H1 (cell line): ENCODE results near the gene FBH1. TPM values are rescaled to one million over a fixed set of nuclear protein-coding genes. Genes with fewer than 3 reads are reported as not detected.

Experiments
- CTCF ChIA-PET: fragments of 300-600 bp; sonication (Branson Sonifier 250); formaldehyde crosslinking; loops from one replicate; lab custom pipeline; 2021; ENCODE audit not compliant: partially characterized antibody; lab: Charles Lee
- POLR2A ChIA-PET: fragments of 300-600 bp; sonication (Branson Sonifier 250); formaldehyde crosslinking; loops from one replicate; lab custom pipeline; 2021; ENCODE audit warnings: inconsistent platforms; ENCODE audit not compliant: partially characterized antibody; lab: Charles Lee
- DNase-seq, 2 experiments: peaks; one replicate each; pipeline versions ENCODE4 v3.0.0 to v3.0.0-alpha.2; 2010 to 2022; ENCODE audit warnings: low spot score in 2 of 2, low read depth in 1 of 2, mixed read lengths in 1 of 2
- FAIRE-seq: peaks from 2 replicates; lab custom pipeline; 2011; peaks lifted over from hg19 to GRCh38; lab: Jason Lieb, UNC
- H2AFZ ChIP-seq: 2 replicates; pipeline ENCODE4 v1.8.1; 2012; ENCODE audit warnings: low read length, inconsistent platforms
- H2AK5ac ChIP-seq: 2 replicates; pipeline ENCODE4 v1.6.1; 2013; ENCODE audit warnings: low read depth, low read length
- H2BK120ac ChIP-seq: replicated peaks from 2 replicates; pipeline ENCODE3; 2013; ENCODE audit warnings: low read depth, low read length, inconsistent platforms
- H2BK12ac ChIP-seq: 2 replicates; pipeline ENCODE4 v1.6.1; 2013; ENCODE audit warnings: low read depth, low read length
- H2BK15ac ChIP-seq: 2 replicates; pipeline ENCODE4 v1.6.1; 2013; ENCODE audit warnings: low read length
- H2BK20ac ChIP-seq: 2 replicates; pipeline ENCODE4 v1.6.1; 2013; ENCODE audit warnings: low read length
- H2BK5ac ChIP-seq: 2 replicates; pipeline ENCODE4 v1.6.1; 2013; ENCODE audit warnings: low read depth, low read length
- H3K14ac ChIP-seq: 2 replicates; pipeline ENCODE4 v1.6.1; 2013; ENCODE audit warnings: inconsistent platforms; ENCODE audit not compliant: insufficient read length
- H3K18ac ChIP-seq: 2 replicates; pipeline ENCODE4 v1.6.1; 2013; ENCODE audit warnings: low read length; ENCODE audit errors: extremely low read depth
- H3K23ac ChIP-seq: 2 replicates; pipeline ENCODE4 v1.6.1; 2013; ENCODE audit warnings: inconsistent platforms; ENCODE audit not compliant: insufficient read length
- H3K23me2 ChIP-seq: 2 replicates; pipeline ENCODE4 v1.6.1; 2013; ENCODE audit warnings: low read depth, low read length
- H3K27ac ChIP-seq: 2 replicates; pipeline ENCODE4 v1.6.1; 2011; ENCODE audit warnings: low read depth, low read length, inconsistent platforms
- H3K27me3 ChIP-seq, 4 experiments: replicated peaks in 1 of 4; 1 replicate in 1 of 4; 2 replicates in 3 of 4; pipeline versions ENCODE4 v1.6.1 to v1.8.1; 2011 to 2013; ENCODE audit warnings: low read length in 3 of 4, mild to moderate bottlenecking in 3 of 4, inconsistent platforms in 2 of 4, mixed read lengths in 2 of 4, moderate library complexity in 1 of 4; ENCODE audit not compliant: control insufficient read depth in 3 of 4, insufficient read depth in 3 of 4; ENCODE audit errors: extremely low read depth in 1 of 4
- H3K36me3 ChIP-seq, 4 experiments: 2 replicates each; pipeline versions ENCODE4 v1.6.1 to v1.8.1; 2011 to 2013; ENCODE audit warnings: mild to moderate bottlenecking in 4 of 4, low read length in 3 of 4, moderate library complexity in 2 of 4, control low read depth in 1 of 4, inconsistent platforms in 1 of 4; ENCODE audit not compliant: insufficient read depth in 4 of 4, control insufficient read depth in 2 of 4
- H3K4ac ChIP-seq: replicated peaks from 2 replicates; pipeline ENCODE3; 2013; ENCODE audit warnings: low read length, low read depth, mixed read lengths, inconsistent platforms; ENCODE audit not compliant: insufficient read length
- H3K4me1 ChIP-seq, 4 experiments: replicated peaks in 1 of 4; 1 replicate in 1 of 4; 2 replicates in 3 of 4; pipeline versions ENCODE4 v1.6.1 to v1.8.1; 2011 to 2013; ENCODE audit warnings: low read length in 3 of 4, inconsistent platforms in 2 of 4, mixed read lengths in 1 of 4; ENCODE audit not compliant: insufficient read depth in 4 of 4, control insufficient read depth in 3 of 4
- H3K4me2 ChIP-seq, 2 experiments: 2 replicates each; pipeline versions ENCODE4 v1.6.1 to v1.8.1; 2011 to 2013; ENCODE audit warnings: low read depth in 2 of 2, low read length in 2 of 2, control low read depth in 1 of 2, inconsistent platforms in 1 of 2, mild to moderate bottlenecking in 1 of 2; ENCODE audit not compliant: insufficient read depth in 1 of 2
- H3K4me3 ChIP-seq, 4 experiments: fragments of 200-600, 300-600 bp in 1 of 4; sonication (generic), shearing (Covaris generic), sonication (Bioruptor Twin) in 1 of 4; 2 replicates each; pipeline versions ENCODE4 v1.5.1 to v1.8.1; 2011 to 2016; ENCODE audit warnings: low read length in 4 of 4, low read depth in 3 of 4, control low read depth in 2 of 4, inconsistent platforms in 2 of 4, mild to moderate bottlenecking in 2 of 4, mixed read lengths in 1 of 4, moderate library complexity in 1 of 4; ENCODE audit not compliant: insufficient read depth in 2 of 4; ENCODE audit errors: extremely low read depth in 1 of 4
- H3K56ac ChIP-seq: replicated peaks from 2 replicates; pipeline ENCODE3; 2013; ENCODE audit warnings: low read depth, mild to moderate bottlenecking, mixed read lengths, low read length, inconsistent platforms; ENCODE audit not compliant: insufficient read length
- H3K79me1 ChIP-seq: 2 replicates; pipeline ENCODE4 v1.6.1; 2013; ENCODE audit warnings: low read depth, low read length, control low read depth
- H3K79me2 ChIP-seq, 2 experiments: 2 replicates each; pipeline versions ENCODE4 v1.6.1 to v1.8.1; 2012 to 2013; ENCODE audit warnings: low read length in 2 of 2, mild to moderate bottlenecking in 2 of 2, inconsistent platforms in 1 of 2; ENCODE audit not compliant: insufficient read depth in 2 of 2, control insufficient read depth in 1 of 2
- H3K9ac ChIP-seq, 4 experiments: replicated peaks in 1 of 4; 1 replicate in 1 of 4; 2 replicates in 3 of 4; pipeline versions ENCODE4 v1.6.1 to v1.8.1; 2011 to 2013; ENCODE audit warnings: low read depth in 3 of 4, low read length in 3 of 4, control low read depth in 2 of 4, mild to moderate bottlenecking in 2 of 4, moderate library complexity in 2 of 4, inconsistent platforms in 1 of 4; ENCODE audit errors: extremely low read depth in 1 of 4
- H3K9me3 ChIP-seq, 2 experiments: 2 replicates each; pipeline versions ENCODE4 v1.6.1 to v1.8.1; 2012 to 2013; ENCODE audit warnings: mild to moderate bottlenecking in 2 of 2, moderate library complexity in 2 of 2, control low read depth in 1 of 2, inconsistent platforms in 1 of 2, low read depth in 1 of 2, low read length in 1 of 2, mixed read lengths in 1 of 2; ENCODE audit not compliant: insufficient read depth in 2 of 2
- H4K20me1 ChIP-seq, 2 experiments: replicated peaks in 1 of 2; 2 replicates each; pipeline versions ENCODE3 to v1.8.1; 2011 to 2013; ENCODE audit warnings: inconsistent platforms in 2 of 2, low read length in 2 of 2, mild to moderate bottlenecking in 1 of 2; ENCODE audit not compliant: insufficient read depth in 2 of 2, control insufficient read depth in 1 of 2
- H4K5ac ChIP-seq: 2 replicates; pipeline ENCODE4 v1.6.1; 2013; ENCODE audit warnings: low read length, low read depth, mixed read lengths, inconsistent platforms; ENCODE audit not compliant: insufficient read length
- H4K8ac ChIP-seq: 2 replicates; pipeline ENCODE4 v1.8.0; 2013; ENCODE audit warnings: mild to moderate bottlenecking, moderate library complexity, low read length, inconsistent platforms; ENCODE audit not compliant: insufficient read depth; ENCODE audit errors: extremely low read depth
- H4K91ac ChIP-seq: replicated peaks from 2 replicates; pipeline ENCODE3; 2013; ENCODE audit warnings: low read length, mixed read lengths, inconsistent platforms; ENCODE audit not compliant: insufficient read length
- CREB1 ChIP-seq: IDR thresholded peaks from 2 replicates; pipeline ENCODE4 v1.6.1; 2012; ENCODE audit warnings: inconsistent platforms
- EZH2 ChIP-seq: fragments of 200-600 bp; sonication (generic); IDR thresholded peaks from 2 replicates; pipeline ENCODE4 v1.7.1; 2012; ENCODE audit warnings: low read depth, mild to moderate bottlenecking, moderate library complexity, low read length, inconsistent platforms; ENCODE audit not compliant: severe bottlenecking
- GABPA ChIP-seq: IDR thresholded peaks from 2 replicates; pipeline ENCODE4 v1.6.1; 2011; ENCODE audit warnings: mild to moderate bottlenecking, low read length, moderate library complexity, borderline replicate concordance; ENCODE audit not compliant: insufficient read depth
- POU5F1 ChIP-seq: IDR thresholded peaks from 2 replicates; pipeline ENCODE4 v1.6.1; 2011; ENCODE audit warnings: low read depth, mild to moderate bottlenecking, low read length, moderate library complexity
- SP4 ChIP-seq: IDR thresholded peaks from 2 replicates; pipeline ENCODE4 v1.6.1; 2012; ENCODE audit warnings: low read length, inconsistent platforms
- WGBS, 2 experiments: shearing (Covaris generic) in 1 of 2; methylation state at CpG; one replicate each; pipeline versions ENCODE4 v1.1.6 to v1.1.7; 2013 to 2015; ENCODE audit warnings: low lambda C conversion rate in 2 of 2, mixed read lengths in 2 of 2, inconsistent platforms in 1 of 2, low coverage in 1 of 2, missing lambda C conversion rate in 1 of 2; ENCODE audit not compliant: insufficient replicate concordance in 2 of 2, insufficient coverage in 1 of 2, insufficient read length in 1 of 2; ENCODE audit errors: extremely low coverage in 1 of 2, missing lambda C conversion rate in 1 of 2; 5-methylcytosine and 5-hydroxymethylcytosine counted together
- polyA plus RNA-seq, 7 experiments: library from polyadenylated mRNA; depleted of rRNA in 3 of 7; stranded (reverse) in 5 of 7; unstranded in 2 of 7; fragments of >200 nt in 5 of 7; fragments of 200-250 nt in 2 of 7; gene quantifications; 1 replicate in 5 of 7; 2 replicates in 1 of 7; 4 replicates in 1 of 7; pipeline versions ENCODE4 v1.2.1 to v1.2.3, GENCODE V29; 2011 to 2013; ENCODE audit warnings: missing spikeins in 2 of 7, mixed read lengths in 2 of 7
- total RNA-seq: library from RNA; stranded (reverse); fragmentation: NEBNext Ultra II Directional; extraction: Animal tissue kit (Norgen Biotek cat#: 25700); gene quantifications from 2 replicates; pipeline ENCODE4 v1.2.1, GENCODE V29; 2021
- TF ChIP-seq, protein P1 (sequence below): IDR thresholded peaks from 2 replicates; pipeline ENCODE4 v1.6.1; 2011; ENCODE audit warnings: low read depth, mild to moderate bottlenecking, low read length; ENCODE audit not compliant: insufficient read depth

The FBH1 gene
- total and polyA plus RNA-seq, 2 of the 8 experiments (the other 6 are each of a cell fraction or from before 2014, with no cell fraction given): 31.1 to 51.8 TPM

DNA sequence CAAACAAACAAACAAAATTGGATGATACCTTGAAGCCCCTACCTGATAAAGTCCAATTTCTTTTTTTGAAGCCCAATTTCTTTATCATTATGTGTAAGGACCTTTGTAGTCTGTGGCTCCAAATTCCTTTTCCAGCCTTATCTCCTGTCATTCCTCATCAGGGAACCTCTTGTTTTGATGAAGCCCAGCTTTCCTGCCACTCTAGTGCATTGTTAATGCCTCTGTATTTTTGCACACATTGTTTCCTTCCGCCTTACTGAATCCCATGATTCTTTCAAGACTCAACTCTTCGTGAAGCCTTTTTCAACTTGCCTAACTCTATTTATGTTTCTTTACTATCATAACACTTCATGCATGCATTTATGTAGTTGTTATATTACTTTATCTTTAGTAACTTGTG lies 3.3 kb downstream of the FBH1 start:
- FAIRE-seq: no peak
- Histone ChIP-seq H3K56ac (no peak overlapping the region), H2BK12ac (no peak overlapping the region), H3K79me1 (peaks cover 17% of the 10 kb centered on the region), H4K5ac (no peak overlapping the region), H3K4ac (no peak overlapping the region), H2BK5ac (no peak overlapping the region), H3K36me3 (peaks cover 0 to 29% (median 13%) of the 10 kb centered on the region in 4 experiments; a peak in 6 of 8 replicates), H3K14ac (no peak overlapping the region)
- WGBS, 2 experiments: 91% methylated on average over 2 of the region's 2 CpGs; no CpG with 5 or more reads in 1 of the 2 experiments
- POLR2A ChIA-PET: no interaction called here
- no peak for TF ChIP-seq EZH2
- TF ChIP-seq POU5F1: no peak
- TF ChIP-seq, protein P1, sequence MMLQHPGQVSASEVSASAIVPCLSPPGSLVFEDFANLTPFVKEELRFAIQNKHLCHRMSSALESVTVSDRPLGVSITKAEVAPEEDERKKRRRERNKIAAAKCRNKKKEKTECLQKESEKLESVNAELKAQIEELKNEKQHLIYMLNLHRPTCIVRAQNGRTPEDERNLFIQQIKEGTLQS: no peak
- TF ChIP-seq GABPA: no peak
- no peak for TF ChIP-seq SP4
- no peak for TF ChIP-seq CREB1
- TF ChIP-seq, all 59 proteins: peak for 0
- Histone ChIP-seq H3K27me3 (no peaks in the 10 kb centered on the region; a peak in 1 of 7 replicates), H3K23me2 (peaks cover 12% of the 10 kb centered on the region), H3K4me1 (peaks cover 4 to 8% (median 5%) of the 10 kb centered on the region in 4 experiments; a peak in 6 of 7 replicates), H2AFZ (no peak overlapping the region), H2BK120ac (no peak overlapping the region), H3K4me2 (no peak overlapping the region), H3K9ac (no peak overlapping the region), H2BK20ac (no peak overlapping the region), H3K9me3 (no peaks in the 10 kb centered on the region), H3K18ac (no peak overlapping the region), H2AK5ac (no peak overlapping the region), H3K79me2 (peaks cover 8 to 57% of the 10 kb centered on the region in 2 experiments), H4K20me1 (peaks cover 17 to 21% of the 10 kb centered on the region in 2 experiments), H4K8ac (no peak overlapping the region), H3K4me3 (no peak overlapping the region), H2BK15ac (no peak overlapping the region), H3K27ac (no peak overlapping the region), H3K23ac (no peak overlapping the region), H4K91ac (no peak overlapping the region)
- CTCF ChIA-PET: interaction anchor here (1.5 kb wide), 1 partner anchor 20 kb away, joined by 5 read pairs; no protein-coding TSS in a partner anchor
- DNase-seq: no peak
